ENCODE results near the gene RHOBTB3. TPM values are rescaled to one million over a fixed set of nuclear protein-coding genes. Genes with fewer than 3 reads are reported as not detected.
A peak's percentile ranks its signal among the peaks of the same experiment; 100 is the strongest.

Gene RHOBTB3
- total RNA-seq, 1 experiment from 2014 or later, result 84.3 TPM

DNA sequence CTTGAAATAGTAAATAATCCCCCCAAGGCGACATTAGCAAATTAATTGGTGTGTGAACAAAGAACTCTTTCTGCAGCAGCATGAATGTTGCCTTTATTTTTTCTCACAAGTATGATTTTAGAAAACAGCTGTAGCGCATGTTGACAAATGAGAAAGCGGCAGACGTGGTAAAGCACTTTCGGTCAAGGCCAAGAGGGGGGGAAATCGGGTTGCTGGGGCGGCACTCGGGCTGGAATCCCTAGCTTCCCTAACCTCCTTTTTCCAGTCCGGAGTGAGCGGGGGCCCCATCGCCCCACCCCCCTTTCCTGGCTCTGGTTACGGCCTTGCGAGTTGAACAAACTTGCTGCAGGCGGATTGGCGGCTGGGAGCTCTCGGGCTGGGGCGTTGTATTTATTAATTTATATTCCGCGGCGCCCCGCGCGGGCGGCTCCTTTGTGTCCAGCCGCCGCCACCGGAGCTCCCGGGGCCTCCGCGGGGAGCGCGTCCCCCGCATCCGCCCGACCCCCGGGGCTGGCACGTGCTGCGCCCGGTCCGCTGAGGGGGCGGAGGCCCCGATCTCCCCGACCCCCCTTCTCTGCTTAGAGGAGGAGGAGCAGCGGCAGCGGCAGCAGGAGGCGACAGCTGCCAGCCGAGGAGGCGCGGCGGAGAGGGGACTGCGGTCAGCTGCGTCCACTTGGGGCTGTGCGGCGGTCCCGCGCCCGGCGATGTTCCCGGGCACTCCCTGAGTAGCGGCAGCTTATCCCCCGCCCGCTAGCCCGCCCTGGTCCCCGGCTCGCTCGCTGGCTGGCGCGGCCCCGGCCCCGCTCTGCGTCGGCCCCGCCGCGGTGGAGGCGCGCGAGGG, at the start of gene RHOBTB3 (continued):
- TF ChIP-seq REST (IDR thresholded peaks at IDR 0.05; ENCODE audit: low read depth) (no peak), SP1 (IDR thresholded peaks at IDR 0.05; ENCODE audit: low read depth) (no peak; the same call in 1 of the 2 replicates), POLR2AphosphoS5 (IDR thresholded peaks at IDR 0.05; ENCODE audit: low read depth, low read length) (peak; percentile 60), ZBTB33 (IDR thresholded peaks at IDR 0.05; ENCODE audit: extremely low read depth, insufficient replicate concordance, low read length) (no peak)

GRCh38 chr5:95682891-95683290, 48.2 kb upstream of the RHOBTB3 start, which contains the start of gene SPATA9:
Gene SPATA9 (minus strand): TSS chr5:95682991. CDS start chr5:95682854, 137 bp downstream.
- Histone ChIP-seq H3K9me2 (ENCODE audit: insufficient read depth) (no peaks in the 10 kb centered on the region), H3K27ac (ENCODE audit: low read depth, low read length) (no peak within 1 kb of the TSS), H3K79me2 (ENCODE audit: insufficient read depth, low read length) (no peaks in the 10 kb centered on the region), H4K20me1 (ENCODE audit: insufficient read depth) (no peaks in the 10 kb centered on the region), H2AFZ (ENCODE audit: low read depth, low read length, poor library complexity, severe bottlenecking) (no peak within 1 kb of the TSS), H3K27me3 (ENCODE audit: insufficient read depth, low read length) (no peaks in the 10 kb centered on the region), H3K36me3 (ENCODE audit: control insufficient read depth in 1 of 2, insufficient read depth in 2 of 2, low read length in 2 of 2) (no peaks in the 10 kb centered on the region), H3K4me2 (ENCODE audit: low read length) (no peak within 1 kb of the TSS), H3K9ac (ENCODE audit: low read length) (no peak within 1 kb of the TSS), H3K9me3 (ENCODE audit: control insufficient read depth in 1 of 2, insufficient read depth in 1 of 2, low read depth in 1 of 2, low read length in 2 of 2) (no peaks in the 10 kb centered on the region), H3K4me3 (replicated peaks in 1 of 2; ENCODE audit: low read depth in 1 of 2, low read length in 2 of 2) (no peak within 1 kb of the TSS), H3K4me1 (ENCODE audit: control insufficient read depth in 1 of 2, insufficient read depth in 2 of 2, low read length in 2 of 2) (no peaks in the 10 kb centered on the region)
- BruUV-seq (replicated peaks), result no TSS peak
- RAD21 ChIA-PET (ENCODE audit: low non-redundant PET in 1 of 2, low total read pairs in 2 of 2, uncharacterized antibody in 2 of 2, unreplicated experiment in 2 of 2), result no interaction called here
- POLR2A ChIA-PET, result no interaction called here
- intact Hi-C loops (cut with micrococcal nuclease), result no loop called here
- DNase-seq (ENCODE audit: low read depth, low spot score), result no peak
- no peak for ATAC-seq
- TF ChIP-seq RAD21 (IDR thresholded peaks at IDR 0.05; ENCODE audit: low read depth), result no peak
- no peak for TF ChIP-seq CBX3 (IDR thresholded peaks at IDR 0.05; ENCODE audit: low read depth)
- no peak for TF ChIP-seq ELF1 (IDR thresholded peaks at IDR 0.05; ENCODE audit: borderline replicate concordance, low read depth)
- no peak for TF ChIP-seq EGR1 (IDR thresholded peaks at IDR 0.05; ENCODE audit: low read depth)
- TF ChIP-seq JUND (IDR thresholded peaks at IDR 0.05), result no peak
- TF ChIP-seq CTCF (IDR thresholded peaks at IDR 0.05 in 2 of 3, conservative IDR thresholded peaks at IDR 0.05 in 1 of 3; ENCODE audit: borderline replicate concordance in 1 of 3, insufficient read depth in 1 of 3, low read depth in 2 of 3, low read length in 2 of 3), result no peak
- TF ChIP-seq CEBPB (IDR thresholded peaks at IDR 0.05; ENCODE audit: low read depth), result no peak
- no peak for TF ChIP-seq EZH2phosphoT487 (IDR thresholded peaks at IDR 0.05; ENCODE audit: borderline replicate concordance)
- TF ChIP-seq ZNF274 (IDR thresholded peaks at IDR 0.05; ENCODE audit: low read depth, low read length), result no peak
- TF ChIP-seq FOSL1 (IDR thresholded peaks at IDR 0.05; ENCODE audit: low read depth), result no peak
- no peak for TF ChIP-seq POLR2AphosphoS5 (IDR thresholded peaks at IDR 0.05; ENCODE audit: low read depth, low read length)
- TF ChIP-seq SRF (IDR thresholded peaks at IDR 0.05; ENCODE audit: low read depth), result no peak
- TF ChIP-seq SIN3A (IDR thresholded peaks at IDR 0.05; ENCODE audit: low read depth), result no peak
- CTCF ChIA-PET, result no interaction called here
